ENCODE data around the gene FAM149A.

DNA sequence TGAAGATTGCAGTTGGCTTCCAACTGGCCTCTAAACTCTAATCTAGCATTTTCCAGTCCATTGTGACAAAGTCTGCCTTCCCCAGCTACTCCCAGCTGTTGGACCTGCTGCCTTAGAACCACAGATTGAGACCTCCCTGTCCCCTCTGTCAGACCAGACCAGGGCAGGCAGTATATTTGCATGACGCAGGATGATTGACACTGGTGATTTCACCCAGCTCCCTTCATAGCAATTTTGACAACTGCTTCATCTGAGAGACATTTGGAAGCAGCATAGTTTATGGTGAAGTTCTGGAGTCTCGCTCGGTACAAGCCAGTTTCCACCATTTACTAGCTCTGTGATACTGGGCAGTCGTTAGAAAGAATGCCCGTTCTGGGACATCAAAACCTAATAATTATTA lies 89.3 kb downstream of the FAM149A start:
- TF ChIP-seq, protein P1, sequence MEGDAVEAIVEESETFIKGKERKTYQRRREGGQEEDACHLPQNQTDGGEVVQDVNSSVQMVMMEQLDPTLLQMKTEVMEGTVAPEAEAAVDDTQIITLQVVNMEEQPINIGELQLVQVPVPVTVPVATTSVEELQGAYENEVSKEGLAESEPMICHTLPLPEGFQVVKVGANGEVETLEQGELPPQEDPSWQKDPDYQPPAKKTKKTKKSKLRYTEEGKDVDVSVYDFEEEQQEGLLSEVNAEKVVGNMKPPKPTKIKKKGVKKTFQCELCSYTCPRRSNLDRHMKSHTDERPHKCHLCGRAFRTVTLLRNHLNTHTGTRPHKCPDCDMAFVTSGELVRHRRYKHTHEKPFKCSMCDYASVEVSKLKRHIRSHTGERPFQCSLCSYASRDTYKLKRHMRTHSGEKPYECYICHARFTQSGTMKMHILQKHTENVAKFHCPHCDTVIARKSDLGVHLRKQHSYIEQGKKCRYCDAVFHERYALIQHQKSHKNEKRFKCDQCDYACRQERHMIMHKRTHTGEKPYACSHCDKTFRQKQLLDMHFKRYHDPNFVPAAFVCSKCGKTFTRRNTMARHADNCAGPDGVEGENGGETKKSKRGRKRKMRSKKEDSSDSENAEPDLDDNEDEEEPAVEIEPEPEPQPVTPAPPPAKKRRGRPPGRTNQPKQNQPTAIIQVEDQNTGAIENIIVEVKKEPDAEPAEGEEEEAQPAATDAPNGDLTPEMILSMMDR (IDR thresholded peaks at IDR 0.05 in 2 of 3, conservative IDR thresholded peaks at IDR 0.05 in 1 of 3; ENCODE audit: borderline replicate concordance in 1 of 3, insufficient read depth in 1 of 3, low read depth in 2 of 3, low read length in 2 of 3), result no peak
- no peak for TF ChIP-seq EZH2 (IDR thresholded peaks at IDR 0.05)
- TF ChIP-seq POLR2AphosphoS5 (IDR thresholded peaks at IDR 0.05; ENCODE audit: low read depth, low read length), result no peak
- TF ChIP-seq, protein P2, sequence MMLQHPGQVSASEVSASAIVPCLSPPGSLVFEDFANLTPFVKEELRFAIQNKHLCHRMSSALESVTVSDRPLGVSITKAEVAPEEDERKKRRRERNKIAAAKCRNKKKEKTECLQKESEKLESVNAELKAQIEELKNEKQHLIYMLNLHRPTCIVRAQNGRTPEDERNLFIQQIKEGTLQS (IDR thresholded peaks at IDR 0.05), result no peak
- no peak for TF ChIP-seq POLR2A (IDR thresholded peaks at IDR 0.05; ENCODE audit: borderline replicate concordance, extremely low read depth, insufficient read depth, insufficient read length)
- TF ChIP-seq ZNF274 (IDR thresholded peaks at IDR 0.05; ENCODE audit: low read depth, low read length), result no peak
- TF ChIP-seq, protein P3, sequence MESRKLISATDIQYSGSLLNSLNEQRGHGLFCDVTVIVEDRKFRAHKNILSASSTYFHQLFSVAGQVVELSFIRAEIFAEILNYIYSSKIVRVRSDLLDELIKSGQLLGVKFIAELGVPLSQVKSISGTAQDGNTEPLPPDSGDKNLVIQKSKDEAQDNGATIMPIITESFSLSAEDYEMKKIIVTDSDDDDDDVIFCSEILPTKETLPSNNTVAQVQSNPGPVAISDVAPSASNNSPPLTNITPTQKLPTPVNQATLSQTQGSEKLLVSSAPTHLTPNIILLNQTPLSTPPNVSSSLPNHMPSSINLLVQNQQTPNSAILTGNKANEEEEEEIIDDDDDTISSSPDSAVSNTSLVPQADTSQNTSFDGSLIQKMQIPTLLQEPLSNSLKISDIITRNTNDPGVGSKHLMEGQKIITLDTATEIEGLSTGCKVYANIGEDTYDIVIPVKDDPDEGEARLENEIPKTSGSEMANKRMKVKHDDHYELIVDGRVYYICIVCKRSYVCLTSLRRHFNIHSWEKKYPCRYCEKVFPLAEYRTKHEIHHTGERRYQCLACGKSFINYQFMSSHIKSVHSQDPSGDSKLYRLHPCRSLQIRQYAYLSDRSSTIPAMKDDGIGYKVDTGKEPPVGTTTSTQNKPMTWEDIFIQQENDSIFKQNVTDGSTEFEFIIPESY (IDR thresholded peaks at IDR 0.05; ENCODE audit: extremely low read depth, insufficient replicate concordance, low read length), result no peak
- TF ChIP-seq YY1 (IDR thresholded peaks at IDR 0.05; ENCODE audit: extremely low read depth, insufficient replicate concordance, low read depth, low read length), result no peak
- TF ChIP-seq CBX3 (IDR thresholded peaks at IDR 0.05; ENCODE audit: low read depth), result no peak
- no peak for TF ChIP-seq SRF (IDR thresholded peaks at IDR 0.05; ENCODE audit: low read depth)
- no peak for TF ChIP-seq SIN3A (IDR thresholded peaks at IDR 0.05; ENCODE audit: low read depth)

Measured in HCT116 (cell line).